Measurements from ENCODE around the gene GLS. TPM values are rescaled to one million over a fixed set of nuclear protein-coding genes. Genes with fewer than 3 reads are reported as not detected.

GLS gene
- polyA plus RNA-seq, 3 donors from 2014 or later, result 20.5 to 37.8 (median 29.7) TPM

- DNase-seq, result no peak
- H3K27ac Mint-ChIP-seq, result peak overlapping the region in 1 of 6 donors; percentile 1
- H3K4me1 Mint-ChIP-seq, result peaks cover 5 to 22% of the 10 kb centered on the region in 2 donors
- H3K36me3 Mint-ChIP-seq, result peaks cover 10 to 30% (median 14%) of the 10 kb centered on the region in 3 donors
- no peaks in the 10 kb centered on the region for H3K27me3 Mint-ChIP-seq (ENCODE audit: low read depth in 3 of 3)
- no peaks in the 10 kb centered on the region for H3K9me3 Mint-ChIP-seq
- no peak overlapping the region for H3K4me3 Mint-ChIP-seq
Measured at GRCh38 chr2:190932514-190932913, 51.9 kb downstream of the GLS start.

DNA sequence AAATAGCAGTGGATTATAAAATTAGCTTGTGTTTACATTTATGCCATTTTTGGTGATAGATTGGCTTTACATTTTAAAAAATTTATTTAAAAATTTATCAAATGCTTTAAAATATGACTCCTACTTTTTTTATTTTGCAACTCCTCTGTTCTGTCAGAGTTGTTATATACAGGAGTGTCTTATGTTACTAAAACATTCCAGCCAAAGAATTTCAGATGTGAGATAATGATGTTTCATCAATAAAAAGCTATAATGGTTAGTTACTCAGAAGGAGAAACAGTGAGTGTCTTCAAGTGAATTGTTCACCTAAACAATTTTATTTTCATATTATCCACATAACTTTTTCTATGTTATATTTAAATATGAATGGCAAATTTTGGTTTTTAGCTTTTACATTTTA lies 52.7 kb downstream of the GLS start:
- no peak overlapping the region for H3K27ac Mint-ChIP-seq
- peaks cover 5 to 22% of the 10 kb centered on the region in 2 donors for H3K4me1 Mint-ChIP-seq
- H3K27me3 Mint-ChIP-seq (ENCODE audit: low read depth in 3 of 3), result no peaks in the 10 kb centered on the region
- H3K36me3 Mint-ChIP-seq, result peaks cover 10 to 27% (median 14%) of the 10 kb centered on the region in 3 donors
- H3K4me3 Mint-ChIP-seq, result no peak overlapping the region
- no peaks in the 10 kb centered on the region for H3K9me3 Mint-ChIP-seq
- no peak for DNase-seq

- Mint-ChIP-seq H3K4me1 (peaks cover 5 to 28% of the 10 kb centered on the region in 2 donors), H3K4me3 (no peak overlapping the region), H3K27me3 (ENCODE audit: low read depth in 3 of 3) (no peaks in the 10 kb centered on the region), H3K27ac (no peak overlapping the region), H3K36me3 (peaks cover 10 to 18% (median 13%) of the 10 kb centered on the region in 3 donors), H3K9me3 (no peaks in the 10 kb centered on the region)
- DNase-seq, result no peak
Measured at GRCh38 chr2:190935054-190935453, 54.4 kb downstream of the GLS start.

- no peak overlapping the region for H3K4me3 Mint-ChIP-seq
- H3K27me3 Mint-ChIP-seq (ENCODE audit: low read depth in 3 of 3), result no peaks in the 10 kb centered on the region
- peak overlapping the region in 3 of 6 donors; percentile 6 to 58 (median 7) for H3K27ac Mint-ChIP-seq
- peaks cover 0 to 3% (median 3%) of the 10 kb centered on the region in 3 donors for H3K36me3 Mint-ChIP-seq
- no peaks in the 10 kb centered on the region for H3K9me3 Mint-ChIP-seq
- H3K4me1 Mint-ChIP-seq, result peaks cover 5 to 27% of the 10 kb centered on the region in 2 donors
- DNase-seq, result no peak
Measured at GRCh38 chr2:190938771-190939335, 58.2 kb downstream of the GLS start.

DNA sequence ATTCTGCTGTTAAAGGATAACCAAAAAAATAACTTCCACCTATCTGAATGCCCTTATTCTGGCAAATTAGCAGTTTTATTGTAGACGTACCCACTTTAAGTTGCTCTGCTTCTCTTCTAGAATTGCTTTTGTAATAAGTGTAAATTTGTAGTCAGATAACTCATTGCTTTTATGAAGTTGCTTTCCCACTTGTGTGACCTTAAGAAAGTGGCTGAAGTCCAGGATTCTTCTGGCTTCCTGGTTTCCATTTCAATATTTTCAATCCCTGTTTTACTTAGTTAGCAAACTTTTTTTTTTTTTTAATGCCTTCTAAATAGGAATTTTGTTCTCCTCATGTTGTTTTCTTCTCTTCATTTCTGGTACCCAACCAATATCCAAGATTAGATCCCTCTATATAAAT lies 59.8 kb downstream of the GLS start:
- Mint-ChIP-seq H3K36me3 (no peaks in the 10 kb centered on the region), H3K9me3 (no peaks in the 10 kb centered on the region), H3K4me1 (peaks cover 4 to 29% of the 10 kb centered on the region in 2 donors), H3K27me3 (ENCODE audit: low read depth in 3 of 3) (peaks cover 0 to 1% (median 0%) of the 10 kb centered on the region in 3 donors), H3K4me3 (no peak overlapping the region), H3K27ac (peak overlapping the region in 2 of 6 donors; percentile 6 to 30)
- no peak for DNase-seq

DNA sequence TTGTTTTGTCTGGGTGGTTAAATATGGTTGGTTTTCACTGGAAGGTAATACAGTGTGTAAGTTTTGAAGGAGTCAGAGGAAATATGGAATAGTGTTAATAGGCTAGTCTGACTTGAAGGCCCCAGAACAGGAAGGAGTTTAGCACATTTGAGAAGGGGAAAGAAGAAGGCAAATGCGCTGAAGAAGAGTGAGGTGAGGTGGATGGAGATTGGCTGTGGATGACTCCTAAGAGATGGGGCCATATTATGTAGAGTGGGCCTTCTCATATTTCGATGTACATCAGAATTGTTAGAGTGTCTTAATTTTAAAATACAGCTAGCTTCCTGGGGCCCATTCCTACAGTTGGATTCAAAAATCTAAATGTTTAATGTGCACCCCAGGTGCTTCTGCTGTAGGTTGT lies 61.0 kb downstream of the GLS start:
- peaks cover 3 to 20% of the 10 kb centered on the region in 2 donors for H3K4me1 Mint-ChIP-seq
- H3K27ac Mint-ChIP-seq, result no peak overlapping the region
- H3K9me3 Mint-ChIP-seq, result no peaks in the 10 kb centered on the region
- DNase-seq, result no peak
- no peaks in the 10 kb centered on the region for H3K36me3 Mint-ChIP-seq
- no peak overlapping the region for H3K4me3 Mint-ChIP-seq
- peaks cover 0 to 1% (median 0%) of the 10 kb centered on the region in 3 donors for H3K27me3 Mint-ChIP-seq (ENCODE audit: low read depth in 3 of 3)

DNA sequence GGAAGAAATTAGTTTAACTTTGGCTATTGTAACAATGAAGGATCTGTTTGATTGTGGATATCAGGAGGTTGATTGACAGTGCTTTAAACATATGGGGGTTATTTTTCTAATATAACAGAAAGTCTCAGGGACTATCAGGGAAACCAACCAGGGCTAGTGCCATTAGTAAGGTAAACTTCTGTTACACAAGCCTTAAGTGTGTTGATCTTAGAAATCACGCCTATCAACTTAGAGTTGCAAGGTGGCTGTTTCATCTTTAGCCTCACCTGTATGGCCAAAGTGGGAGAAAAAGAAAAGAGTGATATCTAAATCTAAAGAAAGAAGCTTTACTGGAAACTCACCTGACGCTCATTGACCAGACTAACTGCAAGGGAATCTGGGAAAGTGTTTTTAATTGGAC lies 62.1 kb downstream of the GLS start:
- H3K27ac Mint-ChIP-seq, result no peak overlapping the region
- no peak for DNase-seq
- H3K9me3 Mint-ChIP-seq, result no peaks in the 10 kb centered on the region
- no peak overlapping the region for H3K4me3 Mint-ChIP-seq
- peaks cover 5 to 13% of the 10 kb centered on the region in 2 donors for H3K4me1 Mint-ChIP-seq
- H3K27me3 Mint-ChIP-seq (ENCODE audit: low read depth in 3 of 3), result peaks cover 0 to 1% (median 0%) of the 10 kb centered on the region in 3 donors
- H3K36me3 Mint-ChIP-seq, result no peaks in the 10 kb centered on the region

DNA sequence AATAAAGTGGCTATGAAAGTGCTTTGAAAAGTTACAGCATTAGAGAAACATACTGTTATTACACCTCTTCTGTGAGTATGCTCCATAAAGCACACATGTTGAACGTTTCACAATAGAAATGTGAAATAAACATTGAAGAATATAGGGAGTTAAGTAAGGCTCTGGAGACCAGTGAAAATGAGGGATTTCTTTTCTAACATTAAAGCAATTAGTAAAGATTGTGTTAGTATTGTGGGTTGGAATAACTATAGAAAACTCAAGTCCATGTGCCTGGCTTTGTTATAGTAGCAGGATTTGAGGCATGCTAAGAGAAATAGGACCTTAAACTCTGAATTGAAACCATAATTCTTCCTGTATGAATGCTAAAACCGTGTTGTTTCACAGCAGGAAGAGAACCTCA lies 63.1 kb downstream of the GLS start:
- Mint-ChIP-seq H3K36me3 (no peaks in the 10 kb centered on the region), H3K27ac (peak overlapping the region in 1 of 6 donors; percentile 43), H3K27me3 (ENCODE audit: low read depth in 3 of 3) (peaks cover 0 to 1% (median 0%) of the 10 kb centered on the region in 3 donors), H3K4me1 (peaks cover 5 to 13% of the 10 kb centered on the region in 2 donors), H3K9me3 (no peaks in the 10 kb centered on the region), H3K4me3 (no peak overlapping the region)
- DNase-seq, result no peak

DNA sequence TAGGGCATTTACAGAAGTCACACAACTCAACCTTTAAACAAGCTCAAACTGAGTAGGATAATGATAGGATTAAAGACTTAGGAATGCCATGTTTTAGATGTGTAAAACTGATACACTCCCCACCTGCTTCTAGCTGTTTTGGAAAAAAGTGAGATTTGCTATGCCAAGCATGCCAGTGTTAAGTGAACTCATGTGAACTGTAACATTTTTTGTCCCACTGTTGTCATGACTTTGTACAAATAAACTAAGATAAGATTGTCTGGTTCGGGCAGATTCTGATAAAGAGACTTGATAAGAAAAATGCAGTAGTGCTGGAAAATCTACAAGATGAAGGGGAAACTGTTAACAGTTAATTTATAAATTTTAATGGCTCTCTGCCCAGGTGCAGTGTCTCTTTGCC lies 66.5 kb downstream of the GLS start:
- Mint-ChIP-seq H3K4me1 (peaks cover 5 to 6% of the 10 kb centered on the region in 2 donors), H3K4me3 (peak overlapping the region in 1 of 5 donors; percentile 10), H3K9me3 (no peaks in the 10 kb centered on the region), H3K36me3 (no peaks in the 10 kb centered on the region), H3K27me3 (ENCODE audit: low read depth in 3 of 3) (peaks cover 0 to 1% (median 0%) of the 10 kb centered on the region in 3 donors), H3K27ac (peak overlapping the region in 5 of 6 donors; percentile 15 to 92 (median 83))
- DNase-seq, result no peak

- Mint-ChIP-seq H3K27ac (peak overlapping the region in 5 of 6 donors; percentile 50 to 92 (median 87)), H3K4me3 (peak overlapping the region; percentile 20 to 64 (median 46)), H3K27me3 (ENCODE audit: low read depth in 3 of 3) (peaks cover 0 to 1% (median 0%) of the 10 kb centered on the region in 3 donors), H3K4me1 (peaks cover 5 to 6% of the 10 kb centered on the region in 2 donors), H3K9me3 (no peaks in the 10 kb centered on the region), H3K36me3 (no peaks in the 10 kb centered on the region)
- DNase-seq, result peak; percentile 32 to 35 (median 32)
Measured at GRCh38 chr2:190947711-190948251, 67.2 kb downstream of the GLS start.

- DNase-seq, result no peak
- no peaks in the 10 kb centered on the region for H3K36me3 Mint-ChIP-seq
- peaks cover 5 to 6% of the 10 kb centered on the region in 2 donors for H3K4me1 Mint-ChIP-seq
- H3K4me3 Mint-ChIP-seq, result no peak overlapping the region
- H3K27me3 Mint-ChIP-seq (ENCODE audit: low read depth in 3 of 3), result peaks cover 0 to 1% (median 0%) of the 10 kb centered on the region in 3 donors
- no peaks in the 10 kb centered on the region for H3K9me3 Mint-ChIP-seq
- no peak overlapping the region for H3K27ac Mint-ChIP-seq
Measured at GRCh38 chr2:190948671-190949070, 68.0 kb downstream of the GLS start.

DNA sequence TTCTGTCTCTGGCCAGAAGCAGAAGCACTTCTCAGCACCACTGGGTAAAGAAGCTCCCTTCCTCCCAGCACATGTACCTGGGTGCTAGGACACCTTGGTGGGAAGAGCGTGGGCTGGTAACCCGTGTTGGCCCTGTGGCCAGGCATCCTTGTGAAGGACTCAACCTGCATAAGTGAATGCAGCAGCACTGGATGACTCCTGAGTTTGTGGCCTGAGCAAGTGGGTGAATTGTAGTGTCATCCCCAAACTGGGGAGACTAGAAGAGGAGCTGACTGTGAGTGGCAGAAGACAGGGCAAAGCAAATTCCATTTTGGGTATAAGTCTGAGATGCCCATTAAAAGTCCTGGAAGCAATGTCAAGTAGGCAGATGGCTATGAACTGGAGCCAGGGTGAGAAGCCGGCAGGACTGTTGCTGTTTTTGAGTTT lies 70.0 kb downstream of the GLS start:
- Mint-ChIP-seq H3K27me3 (ENCODE audit: low read depth in 3 of 3) (no peaks in the 10 kb centered on the region), H3K27ac (no peak overlapping the region), H3K9me3 (no peaks in the 10 kb centered on the region), H3K36me3 (peaks cover 0 to 4% (median under 1%) of the 10 kb centered on the region in 3 donors), H3K4me3 (no peak overlapping the region), H3K4me1 (peaks cover 1 to 3% of the 10 kb centered on the region in 2 donors)
- no peak for DNase-seq

DNA sequence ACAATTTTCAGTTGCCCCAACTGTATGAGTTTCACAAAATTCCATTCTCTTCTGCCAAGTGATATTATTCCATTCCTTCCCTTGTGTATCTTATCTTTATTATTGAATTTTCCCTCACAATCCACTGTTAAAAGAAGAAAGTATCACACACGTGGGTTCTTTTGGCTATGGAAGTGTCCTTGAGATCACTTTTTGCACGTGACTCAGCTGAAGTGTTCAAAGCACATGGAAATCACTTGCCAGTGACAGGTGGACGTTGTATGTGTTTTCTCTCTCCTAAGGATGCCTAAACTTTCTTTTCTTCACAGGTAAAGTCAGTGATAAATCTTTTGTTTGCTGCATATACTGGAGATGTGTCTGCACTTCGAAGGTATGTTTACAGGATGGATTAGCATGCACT lies 72.6 kb downstream of the GLS start:
- H3K36me3 Mint-ChIP-seq, result peaks cover 6 to 17% (median 14%) of the 10 kb centered on the region in 3 donors
- peaks cover 0 to 4% (median 0%) of the 10 kb centered on the region in 3 donors for H3K27me3 Mint-ChIP-seq (ENCODE audit: low read depth in 3 of 3)
- peaks cover 10 to 24% of the 10 kb centered on the region in 2 donors for H3K4me1 Mint-ChIP-seq
- H3K27ac Mint-ChIP-seq, result peak overlapping the region in 1 of 6 donors; percentile 11
- H3K4me3 Mint-ChIP-seq, result no peak overlapping the region
- no peak for DNase-seq
- H3K9me3 Mint-ChIP-seq, result peaks cover 0 to 2% (median 0%) of the 10 kb centered on the region in 6 donors

- no peak overlapping the region for H3K4me3 Mint-ChIP-seq
- H3K27me3 Mint-ChIP-seq (ENCODE audit: low read depth in 3 of 3), result peaks cover 0 to 4% (median 0%) of the 10 kb centered on the region in 3 donors
- H3K36me3 Mint-ChIP-seq, result peaks cover 24 to 30% (median 28%) of the 10 kb centered on the region in 3 donors
- H3K9me3 Mint-ChIP-seq, result peaks cover 0 to 2% (median 0%) of the 10 kb centered on the region in 6 donors
- H3K27ac Mint-ChIP-seq, result peak overlapping the region in 5 of 6 donors; percentile 57 to 79 (median 68)
- no peak for DNase-seq
- peaks cover 26 to 79% of the 10 kb centered on the region in 2 donors for H3K4me1 Mint-ChIP-seq
Measured at GRCh38 chr2:190959911-190960788, 79.5 kb downstream of the GLS start.

Measured in immature natural killer cell (primary cell).